ENCODE results near the gene CYP3A5. TPM values are rescaled to one million over a fixed set of nuclear protein-coding genes. Genes with fewer than 3 reads are reported as not detected.

CYP3A5 gene
- total and polyA plus RNA-seq, 2 experiments from 2014 or later: 228 to 345 TPM

DNA sequence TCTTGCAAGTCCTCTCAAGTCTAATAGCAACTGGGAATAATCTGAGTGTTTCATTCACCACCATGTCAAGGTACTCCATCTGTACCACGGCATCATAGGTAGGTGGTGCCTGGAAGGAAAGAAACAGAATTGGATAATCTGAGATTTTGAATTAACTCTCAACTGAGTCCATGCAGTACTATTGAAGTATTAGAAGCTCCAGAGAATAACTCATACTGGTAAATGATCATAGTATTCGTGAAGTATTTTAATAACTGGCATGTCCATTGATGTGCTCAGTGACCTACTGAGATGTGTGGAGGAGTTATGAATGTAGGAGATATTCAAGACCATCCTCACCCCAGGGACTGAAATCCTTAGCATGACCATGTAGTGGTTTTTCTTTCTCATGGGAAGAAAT, 27.1 kb downstream of the CYP3A5 start:
- no peak overlapping the region for H3K4me2 ChIP-seq
- no peaks in the 10 kb centered on the region for H3K27me3 ChIP-seq
- H3K9me2 ChIP-seq (replicated peaks; ENCODE audit: insufficient read depth): no peaks in the 10 kb centered on the region
- no peak for DNase-seq (ENCODE audit: low spot score)
- no peak overlapping the region for H3K4me3 ChIP-seq
- no peaks in the 10 kb centered on the region for H3K79me2 ChIP-seq
- WGBS (ENCODE audit: low lambda C conversion rate, missing lambda C conversion rate): 96% methylated on average over 2 of the region's 2 CpGs
- H3K36me3 ChIP-seq (replicated peaks; ENCODE audit: insufficient read depth, low read depth): no peaks in the 10 kb centered on the region
- TF ChIP-seq EZH2phosphoT487 (IDR thresholded peaks at IDR 0.05; ENCODE audit: low read depth, severe bottlenecking, unreplicated experiment) (no peak), EZH2 (IDR thresholded peaks at IDR 0.05; ENCODE audit: borderline replicate concordance) (no peak)
- TF ChIP-seq, protein P1, sequence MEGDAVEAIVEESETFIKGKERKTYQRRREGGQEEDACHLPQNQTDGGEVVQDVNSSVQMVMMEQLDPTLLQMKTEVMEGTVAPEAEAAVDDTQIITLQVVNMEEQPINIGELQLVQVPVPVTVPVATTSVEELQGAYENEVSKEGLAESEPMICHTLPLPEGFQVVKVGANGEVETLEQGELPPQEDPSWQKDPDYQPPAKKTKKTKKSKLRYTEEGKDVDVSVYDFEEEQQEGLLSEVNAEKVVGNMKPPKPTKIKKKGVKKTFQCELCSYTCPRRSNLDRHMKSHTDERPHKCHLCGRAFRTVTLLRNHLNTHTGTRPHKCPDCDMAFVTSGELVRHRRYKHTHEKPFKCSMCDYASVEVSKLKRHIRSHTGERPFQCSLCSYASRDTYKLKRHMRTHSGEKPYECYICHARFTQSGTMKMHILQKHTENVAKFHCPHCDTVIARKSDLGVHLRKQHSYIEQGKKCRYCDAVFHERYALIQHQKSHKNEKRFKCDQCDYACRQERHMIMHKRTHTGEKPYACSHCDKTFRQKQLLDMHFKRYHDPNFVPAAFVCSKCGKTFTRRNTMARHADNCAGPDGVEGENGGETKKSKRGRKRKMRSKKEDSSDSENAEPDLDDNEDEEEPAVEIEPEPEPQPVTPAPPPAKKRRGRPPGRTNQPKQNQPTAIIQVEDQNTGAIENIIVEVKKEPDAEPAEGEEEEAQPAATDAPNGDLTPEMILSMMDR (IDR thresholded peaks at IDR 0.05; ENCODE audit: poor library complexity): no peak
- H3K9me3 ChIP-seq (ENCODE audit: low read depth): no peaks in the 10 kb centered on the region
- no peak overlapping the region for H3K27ac ChIP-seq
- no peaks in the 10 kb centered on the region for H3K4me1 ChIP-seq (ENCODE audit: insufficient read depth)
- no peaks in the 10 kb centered on the region for H4K20me1 ChIP-seq (ENCODE audit: insufficient read depth, poor library complexity, severe bottlenecking)
- H2AFZ ChIP-seq: no peak overlapping the region

- Histone ChIP-seq H3K79me2 (no peaks in the 10 kb centered on the region), H3K4me2 (no peak overlapping the region), H3K9me2 (replicated peaks; ENCODE audit: insufficient read depth) (no peaks in the 10 kb centered on the region), H3K27ac (no peak overlapping the region), H3K4me3 (no peak overlapping the region), H3K36me3 (replicated peaks; ENCODE audit: insufficient read depth, low read depth) (no peaks in the 10 kb centered on the region), H3K4me1 (ENCODE audit: insufficient read depth) (no peaks in the 10 kb centered on the region), H2AFZ (no peak overlapping the region), H3K9me3 (ENCODE audit: low read depth) (no peaks in the 10 kb centered on the region), H4K20me1 (ENCODE audit: insufficient read depth, poor library complexity, severe bottlenecking) (no peaks in the 10 kb centered on the region), H3K27me3 (no peaks in the 10 kb centered on the region)
- WGBS (ENCODE audit: low lambda C conversion rate, missing lambda C conversion rate): 97% methylated on average over 2 of the region's 2 CpGs
- DNase-seq (ENCODE audit: low spot score): no peak
- TF ChIP-seq EZH2 (IDR thresholded peaks at IDR 0.05; ENCODE audit: borderline replicate concordance): no peak
- TF ChIP-seq EZH2phosphoT487 (IDR thresholded peaks at IDR 0.05; ENCODE audit: low read depth, severe bottlenecking, unreplicated experiment): no peak
- TF ChIP-seq, protein P1 (IDR thresholded peaks at IDR 0.05; ENCODE audit: poor library complexity): no peak
Observed at GRCh38 chr7:99651290-99651689, 28.5 kb downstream of the CYP3A5 start.

GRCh38 chr7:99648843-99649242, 31.0 kb downstream of the CYP3A5 start:
- H3K9me3 ChIP-seq (ENCODE audit: low read depth): peaks cover 8% of the 10 kb centered on the region
- H3K9me2 ChIP-seq (replicated peaks; ENCODE audit: insufficient read depth): no peaks in the 10 kb centered on the region
- H3K36me3 ChIP-seq (replicated peaks; ENCODE audit: insufficient read depth, low read depth): no peaks in the 10 kb centered on the region
- 93% methylated on average over 2 of the region's 2 CpGs for WGBS (ENCODE audit: low lambda C conversion rate, missing lambda C conversion rate)
- H3K27me3 ChIP-seq: no peaks in the 10 kb centered on the region
- no peak overlapping the region for H3K27ac ChIP-seq
- DNase-seq (ENCODE audit: low spot score): no peak
- H3K4me3 ChIP-seq: no peak overlapping the region
- H3K4me2 ChIP-seq: no peak overlapping the region
- no peaks in the 10 kb centered on the region for H3K79me2 ChIP-seq
- H3K4me1 ChIP-seq (ENCODE audit: insufficient read depth): no peaks in the 10 kb centered on the region
- TF ChIP-seq, protein P1 (IDR thresholded peaks at IDR 0.05; ENCODE audit: poor library complexity): no peak
- no peak for TF ChIP-seq EZH2 (IDR thresholded peaks at IDR 0.05; ENCODE audit: borderline replicate concordance)
- no peak for TF ChIP-seq EZH2phosphoT487 (IDR thresholded peaks at IDR 0.05; ENCODE audit: low read depth, severe bottlenecking, unreplicated experiment)
- H2AFZ ChIP-seq: no peak overlapping the region
- no peaks in the 10 kb centered on the region for H4K20me1 ChIP-seq (ENCODE audit: insufficient read depth, poor library complexity, severe bottlenecking)

DNA sequence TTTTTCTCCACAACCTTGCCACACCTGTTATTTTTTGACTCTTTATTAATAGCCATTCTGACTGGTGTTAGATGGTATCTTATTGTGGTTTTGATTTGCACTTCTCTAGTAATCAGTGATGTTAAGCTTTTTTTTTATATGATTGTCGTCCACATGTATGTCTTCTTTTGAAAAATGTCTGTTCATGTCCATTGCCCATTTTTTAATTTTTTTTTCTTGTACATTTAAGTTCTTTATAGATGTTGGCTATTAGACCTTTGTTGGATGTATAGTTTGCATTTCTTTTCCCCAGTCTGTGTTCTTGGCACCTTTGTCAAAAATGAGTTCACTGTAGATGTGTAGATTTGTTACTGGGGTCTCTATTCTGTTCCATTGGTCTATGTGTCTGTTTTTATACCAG, 34.2 kb downstream of the CYP3A5 start:
- no peaks in the 10 kb centered on the region for H3K4me1 ChIP-seq (ENCODE audit: insufficient read depth)
- H3K4me3 ChIP-seq: no peak overlapping the region
- no peak overlapping the region for H3K4me2 ChIP-seq
- H3K36me3 ChIP-seq (replicated peaks; ENCODE audit: insufficient read depth, low read depth): no peaks in the 10 kb centered on the region
- H3K27ac ChIP-seq: no peak overlapping the region
- 92% methylated on average over 1 of the region's 1 CpG for WGBS (ENCODE audit: low lambda C conversion rate, missing lambda C conversion rate)
- no peaks in the 10 kb centered on the region for H3K9me2 ChIP-seq (replicated peaks; ENCODE audit: insufficient read depth)
- no peak for DNase-seq (ENCODE audit: low spot score)
- no peak overlapping the region for H2AFZ ChIP-seq
- no peaks in the 10 kb centered on the region for H4K20me1 ChIP-seq (ENCODE audit: insufficient read depth, poor library complexity, severe bottlenecking)
- TF ChIP-seq EZH2phosphoT487 (IDR thresholded peaks at IDR 0.05; ENCODE audit: low read depth, severe bottlenecking, unreplicated experiment) (no peak), EZH2 (IDR thresholded peaks at IDR 0.05; ENCODE audit: borderline replicate concordance) (no peak)
- TF ChIP-seq, protein P1 (IDR thresholded peaks at IDR 0.05; ENCODE audit: poor library complexity): no peak
- H3K79me2 ChIP-seq: no peaks in the 10 kb centered on the region
- H3K27me3 ChIP-seq: no peaks in the 10 kb centered on the region
- peaks cover 8% of the 10 kb centered on the region for H3K9me3 ChIP-seq (ENCODE audit: low read depth)
